Spleen (tissue), 7 donors: ENCODE data around the gene KRT24.

Experiments
- POLR2A ChIP-seq, 3 donors: fragments of 450-650 bp; IDR thresholded peaks; one replicate each; pipeline ENCODE4 v1.5.1; 2017; ENCODE audit warnings: antibody characterized with exemption in 3 of 3, mild to moderate bottlenecking in 1 of 3
- TF ChIP-seq, protein P1 (sequence below), 11 experiments: fragments of 200-600 bp in 7 of 11; fragments of 450-650 bp in 4 of 11; sonication (generic) in 4 of 11; IDR thresholded peaks in 8 of 11; conservative IDR thresholded peaks in 3 of 11; 1 replicate in 7 of 11; 2 replicates in 4 of 11; pipeline versions ENCODE4 v1.4.0 to v1.8.0; 2016 to 2021; ENCODE audit warnings: antibody characterized with exemption in 11 of 11, inconsistent platforms in 4 of 11, mild to moderate bottlenecking in 1 of 11
- donor health status: DM: no; HTN: no; CAD: no; lungs with moderate emphysema.
- donor health status: DM: no; HTN: no; CAD: no.
- donor health status: DM: no; HTN: no; CAD: no.

DNA sequence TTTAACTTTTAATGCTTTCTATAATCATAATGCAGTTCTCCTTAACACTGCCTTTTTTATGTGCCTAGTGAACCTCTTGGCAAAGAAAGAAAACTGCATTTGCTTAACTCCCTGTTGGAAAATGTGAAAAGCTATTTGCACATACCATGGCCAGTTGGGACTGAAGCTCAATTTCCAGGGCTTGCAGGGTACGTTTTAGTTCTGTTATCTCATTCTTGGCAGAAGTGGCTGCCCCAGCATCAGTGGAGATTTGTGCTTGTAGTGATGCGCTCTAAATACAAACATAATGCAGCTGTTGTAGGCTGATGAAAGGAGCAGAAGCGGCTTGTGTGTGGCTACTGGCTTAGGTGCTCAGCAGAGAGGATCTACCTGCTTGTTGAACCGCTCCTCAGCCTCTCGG lies 3.7 kb downstream of the KRT24 start:
- TF ChIP-seq POLR2A (IDR thresholded peaks at IDR 0.05), result no peak
- TF ChIP-seq, protein P1, sequence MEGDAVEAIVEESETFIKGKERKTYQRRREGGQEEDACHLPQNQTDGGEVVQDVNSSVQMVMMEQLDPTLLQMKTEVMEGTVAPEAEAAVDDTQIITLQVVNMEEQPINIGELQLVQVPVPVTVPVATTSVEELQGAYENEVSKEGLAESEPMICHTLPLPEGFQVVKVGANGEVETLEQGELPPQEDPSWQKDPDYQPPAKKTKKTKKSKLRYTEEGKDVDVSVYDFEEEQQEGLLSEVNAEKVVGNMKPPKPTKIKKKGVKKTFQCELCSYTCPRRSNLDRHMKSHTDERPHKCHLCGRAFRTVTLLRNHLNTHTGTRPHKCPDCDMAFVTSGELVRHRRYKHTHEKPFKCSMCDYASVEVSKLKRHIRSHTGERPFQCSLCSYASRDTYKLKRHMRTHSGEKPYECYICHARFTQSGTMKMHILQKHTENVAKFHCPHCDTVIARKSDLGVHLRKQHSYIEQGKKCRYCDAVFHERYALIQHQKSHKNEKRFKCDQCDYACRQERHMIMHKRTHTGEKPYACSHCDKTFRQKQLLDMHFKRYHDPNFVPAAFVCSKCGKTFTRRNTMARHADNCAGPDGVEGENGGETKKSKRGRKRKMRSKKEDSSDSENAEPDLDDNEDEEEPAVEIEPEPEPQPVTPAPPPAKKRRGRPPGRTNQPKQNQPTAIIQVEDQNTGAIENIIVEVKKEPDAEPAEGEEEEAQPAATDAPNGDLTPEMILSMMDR (IDR thresholded peaks at IDR 0.05 in 8 of 11, conservative IDR thresholded peaks at IDR 0.05 in 3 of 11), result no peak
